ENCODE measurements around the gene OR5H2. TPM values are rescaled to one million over a fixed set of nuclear protein-coding genes. Genes with fewer than 3 reads are reported as not detected.

OR5H2 gene
- total and polyA plus RNA-seq, 2 of the 4 experiments (the other 2 are of a cell fraction): not detected

GRCh38 chr3:98323425-98323824 is 41.1 kb downstream of the OR5H2 start:
- CTCF ChIA-PET: no interaction called here
- in situ Hi-C loops (cut with MboI; ENCODE audit: low sequenced_read_pairs): no loop called here

More at GRCh38 chr3:98323425-98323824, 41.1 kb downstream of the OR5H2 start:
- Histone ChIP-seq H2BK20ac (ENCODE audit: low read depth, low read length) (no peak overlapping the region), H3K9me3 (ENCODE audit: control insufficient read depth, insufficient read depth, low read length) (no peaks in the 10 kb centered on the region), H2BK15ac (ENCODE audit: low read depth, low read length) (no peak overlapping the region), H4K91ac (ENCODE audit: insufficient read depth, low read depth, low read length) (no peak overlapping the region), H3K4me1 (ENCODE audit: control insufficient read depth, insufficient read depth, low read length) (no peaks in the 10 kb centered on the region), H3K9me1 (ENCODE audit: insufficient read depth, low read length) (no peaks in the 10 kb centered on the region), H3K36me3 (ENCODE audit: control insufficient read depth, insufficient read depth, low read length) (no peaks in the 10 kb centered on the region), H2BK5ac (ENCODE audit: low read depth, low read length, poor library complexity, severe bottlenecking) (no peak overlapping the region), H2AK9ac (replicated peaks; ENCODE audit: low read depth, low read length, poor library complexity) (no peak overlapping the region), H2AFZ (replicated peaks; ENCODE audit: low read length, poor library complexity) (no peak overlapping the region), H3K4me2 (ENCODE audit: low read depth, low read length) (no peak overlapping the region), H3K14ac (replicated peaks; ENCODE audit: low read depth, low read length) (no peak overlapping the region), H3K9ac (ENCODE audit: low read depth, low read length) (no peak overlapping the region), H3K23ac (ENCODE audit: low read depth, low read length) (no peak overlapping the region), H3K27ac (ENCODE audit: insufficient read depth, low read length) (no peak overlapping the region), H4K8ac (ENCODE audit: low read depth in 2 of 2, low read length in 2 of 2) (no peak overlapping the region), H3K79me1 (ENCODE audit: low read depth in 1 of 2, low read length in 2 of 2) (no peaks in the 10 kb centered on the region), H4K20me1 (ENCODE audit: insufficient read depth, low read length) (no peaks in the 10 kb centered on the region), H2BK120ac (ENCODE audit: low read depth, low read length) (no peak overlapping the region), H3K4me3 (ENCODE audit: insufficient read depth, low read depth, low read length) (no peak overlapping the region), H3K18ac (ENCODE audit: low read depth, low read length) (no peak overlapping the region), H4K5ac (ENCODE audit: low read depth, low read length) (no peak overlapping the region), H3K27me3 (ENCODE audit: control insufficient read depth, insufficient read depth, low read length) (peaks cover 3% of the 10 kb centered on the region; the same call in 1 of the 2 replicates), H3K56ac (ENCODE audit: extremely low read depth, insufficient read depth, low read length) (no peak overlapping the region), H2AK5ac (ENCODE audit: low read depth, low read length) (no peak overlapping the region), H3K4ac (ENCODE audit: low read depth, low read length) (no peak overlapping the region)
- ATAC-seq (ENCODE audit: low read depth): no peak
- intact Hi-C loops (cut with micrococcal nuclease) (loop anchor here (10.0 kb wide), 1 partner anchor 529 kb away; no protein-coding TSS in a partner anchor), dilution Hi-C loops (cut with HindIII; ENCODE audit: low sequenced_read_pairs, unreplicated experiment) (no loop called here)
- no peak for DNase-seq
- TF ChIP-seq NFE2L2 (IDR thresholded peaks at IDR 0.05; ENCODE audit: low read depth, low read length): no peak
- no peak for TF ChIP-seq MXI1 (IDR thresholded peaks at IDR 0.05; ENCODE audit: borderline replicate concordance, low read depth, low read length)
- TF ChIP-seq CTCF (conservative IDR thresholded peaks at IDR 0.05; ENCODE audit: low read depth, low read length): no peak
- POLR2A ChIA-PET (ENCODE audit: unreplicated experiment): no interaction called here
- BruUV-seq (replicated peaks): no TSS peak
